CD4-positive, alpha-beta T cell (primary cell): ENCODE data around the gene ATRNL1. TPM values are rescaled to one million over a fixed set of nuclear protein-coding genes. Genes with fewer than 3 reads are reported as not detected.

Experiments
- ATAC-seq: fragments of 200-7000 bp; cut with Tn5 transposase; one replicate; pipeline ENCODE4 v1.10.0; 2022; ENCODE audit warnings: mild to moderate bottlenecking; ENCODE audit not compliant: poor library complexity
- CTCF ChIA-PET: fragments of 350-600 bp; sonication (Branson Sonifier 250); formaldehyde crosslinking; loops from one replicate; lab custom pipeline; 2021; ENCODE audit warnings: antibody characterized with exemption, inconsistent platforms; lab: Charles Lee
- POLR2A ChIA-PET: fragments of 350-600 bp; sonication (Branson Sonifier 250); formaldehyde crosslinking; loops from one replicate; lab custom pipeline; 2021; ENCODE audit warnings: antibody characterized with exemption, inconsistent platforms; lab: Charles Lee
- DNase-seq, 14 experiments: peaks; one replicate each; pipeline ENCODE4 v3.0.0-alpha.2; 2013 to 2020; ENCODE audit warnings: mixed read lengths in 2 of 14
- H3K27ac ChIP-seq, 2 donors: one replicate each; pipeline versions ENCODE4 v1.5.1 to v1.7.0; 2013; ENCODE audit warnings: low read length in 2 of 2, low read depth in 1 of 2, mild to moderate bottlenecking in 1 of 2
- H3K27me3 ChIP-seq, 2 experiments: 1 replicate in 1 of 2; 2 replicates in 1 of 2; pipeline versions ENCODE4 v1.6.1 to v1.7.0; 2013; ENCODE audit warnings: low read length in 2 of 2, control low read depth in 1 of 2, mild to moderate bottlenecking in 1 of 2, moderate library complexity in 1 of 2; ENCODE audit not compliant: insufficient read depth in 2 of 2, control insufficient read depth in 1 of 2
- H3K36me3 ChIP-seq: one replicate; pipeline ENCODE4 v1.6.1; 2013; ENCODE audit warnings: low read length, control low read depth; ENCODE audit not compliant: insufficient read depth
- H3K4me1 ChIP-seq: one replicate; pipeline ENCODE4 v1.6.1; 2013; ENCODE audit warnings: low read length, control low read depth; ENCODE audit not compliant: insufficient read depth
- H3K4me3 ChIP-seq: one replicate; pipeline ENCODE4 v1.5.1; 2013; ENCODE audit warnings: mild to moderate bottlenecking, low read length, moderate library complexity
- H3K9me3 ChIP-seq, 2 experiments: 1 replicate in 1 of 2; 2 replicates in 1 of 2; pipeline versions ENCODE4 v1.6.1 to v1.7.0; 2013; ENCODE audit warnings: low read length in 2 of 2, mild to moderate bottlenecking in 2 of 2, control low read depth in 1 of 2, moderate library complexity in 1 of 2; ENCODE audit not compliant: control insufficient read depth in 1 of 2, insufficient read depth in 1 of 2
- H3K27ac Mint-ChIP-seq: one replicate; pipeline ENCODE4 v1.8.0; 2020; ENCODE audit warnings: mixed read lengths
- H3K27me3 Mint-ChIP-seq: one replicate; pipeline ENCODE4 v1.8.0; 2021; ENCODE audit warnings: mixed read lengths
- H3K36me3 Mint-ChIP-seq: one replicate; pipeline ENCODE4 v1.8.0; 2021; ENCODE audit warnings: low read depth, mixed read lengths
- H3K4me1 Mint-ChIP-seq: one replicate; pipeline ENCODE4 v1.8.0; 2021; ENCODE audit warnings: low read depth, mixed read lengths
- H3K4me3 Mint-ChIP-seq: one replicate; pipeline ENCODE4 v1.8.0; 2020; ENCODE audit warnings: mild to moderate bottlenecking, mixed read lengths
- H3K9me3 Mint-ChIP-seq: one replicate; pipeline ENCODE4 v1.8.0; 2020; ENCODE audit warnings: mixed read lengths
- intact Hi-C, 2 experiments: fragments of 100-400 bp; cut with DNase I in 1 of 2; cut with micrococcal nuclease in 1 of 2; formaldehyde crosslinking; loops; one replicate each; pipeline versions ENCODE4 v1.15.1 to v1.9.0; 2023 to 2025; cut with DNase I, micrococcal nuclease
- total RNA-seq, 174 experiments: library from RNA in 2 of 174; stranded (reverse) in 2 of 174; gene quantifications; one replicate each; pipeline ENCODE4 v1.2.3 and lab custom pipeline; 2021 to 2026
- TF ChIP-seq, protein P1 (sequence below): fragments of 200-600 bp; IDR thresholded peaks from one replicate; pipeline ENCODE4 v1.8.0; 2022; ENCODE audit warnings: antibody characterized with exemption, mild to moderate bottlenecking

Gene ATRNL1
- total RNA-seq, 2 experiments from 2014 or later, result not detected

GRCh38 chr10:115777646-115778045 lies 684.5 kb downstream of the ATRNL1 start:
- CTCF ChIA-PET, result no interaction called here

GRCh38 chr10:115790220-115790619 lies 697.1 kb downstream of the ATRNL1 start:
- H3K36me3 Mint-ChIP-seq, result no peaks in the 10 kb centered on the region
- ChIA-PET POLR2A (no interaction called here), CTCF (no interaction called here)
- Histone ChIP-seq H3K27me3 (no peaks in the 10 kb centered on the region), H3K9me3 (no peaks in the 10 kb centered on the region), H3K4me1 (no peaks in the 10 kb centered on the region), H3K4me3 (no peak overlapping the region), H3K27ac (no peak overlapping the region), H3K36me3 (no peaks in the 10 kb centered on the region)
- TF ChIP-seq, protein P1, sequence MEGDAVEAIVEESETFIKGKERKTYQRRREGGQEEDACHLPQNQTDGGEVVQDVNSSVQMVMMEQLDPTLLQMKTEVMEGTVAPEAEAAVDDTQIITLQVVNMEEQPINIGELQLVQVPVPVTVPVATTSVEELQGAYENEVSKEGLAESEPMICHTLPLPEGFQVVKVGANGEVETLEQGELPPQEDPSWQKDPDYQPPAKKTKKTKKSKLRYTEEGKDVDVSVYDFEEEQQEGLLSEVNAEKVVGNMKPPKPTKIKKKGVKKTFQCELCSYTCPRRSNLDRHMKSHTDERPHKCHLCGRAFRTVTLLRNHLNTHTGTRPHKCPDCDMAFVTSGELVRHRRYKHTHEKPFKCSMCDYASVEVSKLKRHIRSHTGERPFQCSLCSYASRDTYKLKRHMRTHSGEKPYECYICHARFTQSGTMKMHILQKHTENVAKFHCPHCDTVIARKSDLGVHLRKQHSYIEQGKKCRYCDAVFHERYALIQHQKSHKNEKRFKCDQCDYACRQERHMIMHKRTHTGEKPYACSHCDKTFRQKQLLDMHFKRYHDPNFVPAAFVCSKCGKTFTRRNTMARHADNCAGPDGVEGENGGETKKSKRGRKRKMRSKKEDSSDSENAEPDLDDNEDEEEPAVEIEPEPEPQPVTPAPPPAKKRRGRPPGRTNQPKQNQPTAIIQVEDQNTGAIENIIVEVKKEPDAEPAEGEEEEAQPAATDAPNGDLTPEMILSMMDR, result no peak
- intact Hi-C loops, result no loop called here
- no peaks in the 10 kb centered on the region for H3K9me3 Mint-ChIP-seq
- no peak for ATAC-seq
- no peaks in the 10 kb centered on the region for H3K27me3 Mint-ChIP-seq
- DNase-seq, result no peak
- H3K27ac Mint-ChIP-seq, result no peak overlapping the region
- H3K4me1 Mint-ChIP-seq, result no peaks in the 10 kb centered on the region
- no peak overlapping the region for H3K4me3 Mint-ChIP-seq

More at GRCh38 chr10:115777646-115778045, 684.5 kb downstream of the ATRNL1 start:
- no peaks in the 10 kb centered on the region for H3K36me3 ChIP-seq
- POLR2A ChIA-PET, result no interaction called here
- H3K27me3 Mint-ChIP-seq, result no peaks in the 10 kb centered on the region
- H3K27me3 ChIP-seq, result no peaks in the 10 kb centered on the region
- H3K4me3 Mint-ChIP-seq, result no peak overlapping the region
- no peak overlapping the region for H3K27ac ChIP-seq
- ATAC-seq (no peak), DNase-seq (no peak)
- H3K36me3 Mint-ChIP-seq, result no peaks in the 10 kb centered on the region
- intact Hi-C loops, result no loop called here
- no peak overlapping the region for H3K27ac Mint-ChIP-seq
- TF ChIP-seq, protein P1, result no peak
- no peak overlapping the region for H3K4me3 ChIP-seq
- no peaks in the 10 kb centered on the region for H3K4me1 Mint-ChIP-seq
- no peaks in the 10 kb centered on the region for H3K4me1 ChIP-seq
- no peaks in the 10 kb centered on the region for H3K9me3 Mint-ChIP-seq
- H3K9me3 ChIP-seq, result peaks cover 0 to 5% of the 10 kb centered on the region in 2 experiments

- Mint-ChIP-seq H3K27ac (no peak overlapping the region), H3K9me3 (peaks cover 1% of the 10 kb centered on the region), H3K4me3 (no peak overlapping the region), H3K27me3 (peaks cover under 1% of the 10 kb centered on the region), H3K4me1 (no peaks in the 10 kb centered on the region), H3K36me3 (no peaks in the 10 kb centered on the region)
- POLR2A ChIA-PET, result no interaction called here
- Histone ChIP-seq H3K9me3 (peaks cover 0 to 12% of the 10 kb centered on the region in 2 experiments), H3K4me3 (no peak overlapping the region), H3K27ac (no peak overlapping the region), H3K27me3 (no peaks in the 10 kb centered on the region), H3K36me3 (no peaks in the 10 kb centered on the region), H3K4me1 (no peaks in the 10 kb centered on the region)
- no peak for DNase-seq
- CTCF ChIA-PET, result no interaction called here
- intact Hi-C loops, result loop anchor here in 1 of 2 experiments (5.0 kb wide), 1 partner anchor 491 kb away; no protein-coding TSS in a partner anchor
- ATAC-seq, result no peak
- TF ChIP-seq, protein P1, result no peak
Measured at GRCh38 chr10:115795964-115796363, 702.8 kb downstream of the ATRNL1 start.
